ENCODE data around the gene BBLN. TPM values are rescaled to one million over a fixed set of nuclear protein-coding genes. Genes with fewer than 3 reads are reported as not detected.
"Not testable (repeated sequence)": the region's sequence is repeated elsewhere in the genome, so short reads cannot be mapped to it uniquely, and the experiment has no call there.

The BBLN gene
- polyA plus RNA-seq, 1 donor, result 31.8 TPM

DNA sequence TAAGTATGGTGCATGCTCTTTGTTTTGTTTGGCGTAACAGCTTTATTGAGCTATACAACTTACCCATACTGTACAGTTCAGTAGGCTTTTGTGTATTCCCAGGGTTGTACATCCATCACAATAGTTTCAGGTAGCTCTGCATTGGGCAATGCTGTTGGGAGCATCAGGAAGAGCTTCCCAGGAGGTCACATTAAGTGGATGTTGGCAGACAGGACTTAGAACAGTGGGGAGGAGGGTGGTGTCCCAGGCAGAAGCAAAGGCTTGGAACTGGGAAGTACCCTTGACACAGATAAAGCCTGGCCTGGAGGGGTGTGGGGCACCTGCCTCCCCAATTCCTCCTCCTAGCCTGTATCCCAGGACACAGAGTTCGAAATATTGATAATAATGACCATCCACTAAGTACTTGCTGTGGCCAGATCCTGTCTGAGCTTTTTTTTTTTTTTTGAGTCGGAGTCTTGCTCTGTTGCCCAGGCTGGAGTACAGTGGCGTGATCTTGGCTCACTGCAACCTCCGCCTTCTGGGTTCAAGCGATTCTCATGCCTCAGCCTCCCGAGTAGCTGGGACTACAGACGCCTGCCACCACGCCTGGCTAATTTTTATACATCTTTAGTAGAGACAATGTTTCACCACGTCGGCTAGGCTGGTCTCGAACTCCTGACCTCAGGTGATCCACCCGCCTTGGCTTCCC, 1.3 kb downstream of the BBLN start:
- no peak for DNase-seq

GRCh38 chr9:128162215-128163026, 2.4 kb downstream of the BBLN start:
- DNase-seq, result no peak

DNA sequence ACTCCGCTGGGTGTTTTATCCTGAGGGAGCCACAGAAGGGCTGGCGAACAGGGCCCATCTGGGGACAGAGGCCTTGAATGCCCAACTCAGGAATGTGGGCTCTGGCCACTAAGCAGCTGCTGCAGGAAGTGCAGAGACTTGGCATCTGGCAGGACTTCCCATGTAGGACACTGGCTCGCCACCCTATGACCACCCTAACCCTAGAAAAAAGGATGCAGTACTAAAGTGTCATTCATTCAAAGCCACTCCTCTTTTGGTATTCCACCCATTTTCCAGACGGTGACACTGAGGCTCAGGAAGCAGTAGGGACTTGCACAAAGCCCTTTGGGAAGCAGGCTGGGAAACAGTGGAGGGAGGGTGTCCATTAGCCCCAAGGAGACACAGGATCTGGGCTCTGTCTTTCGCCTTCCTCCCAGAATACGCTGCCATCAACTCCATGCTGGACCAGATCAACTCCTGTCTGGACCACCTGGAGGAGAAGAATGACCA, 3.0 kb downstream of the BBLN start:
- DNase-seq, result no peak

- DNase-seq, result no peak
Observed at GRCh38 chr9:128163523-128164306, 3.6 kb downstream of the BBLN start.

- DNase-seq, result no peak
Observed at GRCh38 chr9:128164307-128164885, 4.3 kb downstream of the BBLN start.

DNA sequence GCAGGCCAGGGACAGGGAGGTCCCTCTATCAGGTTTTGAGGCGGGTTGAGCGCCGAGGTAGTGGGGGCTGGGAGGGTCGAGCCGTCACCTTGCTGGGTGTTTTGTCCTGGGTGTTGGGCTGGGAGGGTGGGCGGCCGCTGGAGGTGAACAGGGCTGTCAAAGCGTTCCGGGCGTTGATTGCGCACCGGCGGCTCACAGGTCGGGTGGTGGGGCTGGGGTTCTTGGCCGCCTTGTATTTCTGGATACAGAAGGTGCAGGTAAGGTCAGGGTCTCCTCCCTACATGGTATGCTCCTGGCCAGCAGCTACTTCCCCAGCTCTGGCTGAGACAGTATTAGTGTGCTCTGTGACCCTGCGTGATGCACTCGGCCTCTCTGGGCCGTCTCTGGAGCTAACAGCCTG, 6.1 kb downstream of the BBLN start:
- no peak for DNase-seq

- no peak for DNase-seq
Observed at GRCh38 chr9:128167209-128167608, 7.1 kb downstream of the BBLN start.

GRCh38 chr9:128168731-128169308, 8.8 kb downstream of the BBLN start:
- no peak for DNase-seq

GRCh38 chr9:128169492-128169891, 9.4 kb downstream of the BBLN start:
- no peak for DNase-seq

DNA sequence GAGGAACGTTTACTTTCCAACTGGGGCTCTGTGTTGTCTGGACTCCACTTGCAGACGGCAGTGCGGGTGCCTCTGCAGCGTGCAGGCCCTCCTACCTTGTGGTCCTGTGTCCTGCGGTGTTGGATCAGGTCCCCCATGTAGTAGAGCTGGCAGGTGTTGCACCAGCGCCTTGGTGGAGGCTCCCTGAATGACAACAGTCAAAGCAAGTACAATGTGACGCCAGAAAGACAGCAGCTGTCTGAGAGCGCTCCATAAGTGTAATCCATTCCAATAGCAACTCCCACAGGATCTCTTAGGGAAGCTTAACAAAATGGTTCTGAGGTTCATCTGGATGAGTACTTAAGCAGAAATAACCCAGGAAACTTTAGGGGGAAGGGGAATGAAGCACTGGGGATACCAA, 9.9 kb downstream of the BBLN start:
- DNase-seq, result no peak

DNA sequence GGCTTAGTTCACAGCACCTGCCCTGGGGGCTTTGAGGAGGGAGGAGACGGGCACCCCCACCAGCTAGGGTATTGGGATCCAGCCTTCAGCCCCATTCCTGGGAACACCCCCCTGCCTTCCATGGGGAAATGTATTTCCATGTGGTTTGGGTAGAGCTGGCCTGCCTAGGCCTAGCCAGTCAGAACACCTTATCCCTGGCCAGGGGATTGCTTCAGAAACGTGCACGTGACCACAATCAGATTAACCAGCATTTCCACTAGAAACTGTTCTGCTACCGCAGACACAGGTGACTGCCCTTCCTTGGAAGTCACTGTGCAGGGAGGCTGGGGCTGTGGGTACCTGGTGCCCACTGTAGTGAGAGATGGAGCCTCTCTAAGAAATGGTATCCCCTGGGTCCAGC, 14.0 kb downstream of the BBLN start:
- no peak for DNase-seq

DNA sequence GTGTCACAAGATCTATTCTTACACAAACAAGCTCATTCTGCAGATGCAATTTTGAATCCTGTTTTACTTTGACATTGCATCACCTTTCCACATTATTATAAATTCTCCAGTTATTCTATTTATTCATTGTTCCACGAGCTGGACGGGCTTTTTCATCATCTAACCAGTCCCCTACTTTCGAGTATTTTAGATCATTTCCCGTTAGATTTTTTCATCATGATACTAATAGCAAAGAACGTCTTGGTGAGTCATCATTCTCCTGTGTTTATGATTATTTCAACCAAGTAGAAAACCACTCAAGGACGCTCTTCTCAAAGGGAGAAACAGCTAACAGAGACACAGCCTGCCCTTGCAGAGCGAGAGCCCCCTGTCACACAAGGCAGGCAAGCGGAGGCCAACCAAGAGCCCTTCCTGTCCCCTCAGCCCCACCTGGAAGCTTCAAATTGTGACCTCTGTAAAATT, 15.1 kb downstream of the BBLN start:
- DNase-seq, result no peak

DNA sequence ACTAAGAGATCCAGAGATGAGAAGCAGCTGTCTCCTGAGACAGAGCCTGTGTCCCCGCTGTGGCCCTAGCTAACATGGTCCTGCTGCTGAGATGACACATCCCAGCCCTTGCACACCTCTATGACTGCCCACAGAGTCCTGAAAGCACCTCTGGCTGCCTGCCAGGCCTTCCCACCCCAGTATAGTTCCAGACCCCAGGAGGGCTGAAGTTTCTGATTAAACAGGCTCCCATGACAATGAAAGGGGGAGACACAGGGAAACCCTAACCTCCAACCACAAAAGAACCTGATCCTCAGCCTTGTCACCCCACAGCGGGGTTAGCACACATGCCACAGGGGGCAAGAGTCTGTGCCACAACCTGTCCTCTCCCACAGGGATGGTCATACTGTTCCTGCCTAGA, 15.7 kb downstream of the BBLN start:
- DNase-seq, result no peak

- no peak for DNase-seq
Observed at GRCh38 chr9:128178806-128179431, 18.9 kb downstream of the BBLN start.

- DNase-seq, result no peak
Observed at GRCh38 chr9:128180001-128180400, 19.9 kb downstream of the BBLN start.

DNA sequence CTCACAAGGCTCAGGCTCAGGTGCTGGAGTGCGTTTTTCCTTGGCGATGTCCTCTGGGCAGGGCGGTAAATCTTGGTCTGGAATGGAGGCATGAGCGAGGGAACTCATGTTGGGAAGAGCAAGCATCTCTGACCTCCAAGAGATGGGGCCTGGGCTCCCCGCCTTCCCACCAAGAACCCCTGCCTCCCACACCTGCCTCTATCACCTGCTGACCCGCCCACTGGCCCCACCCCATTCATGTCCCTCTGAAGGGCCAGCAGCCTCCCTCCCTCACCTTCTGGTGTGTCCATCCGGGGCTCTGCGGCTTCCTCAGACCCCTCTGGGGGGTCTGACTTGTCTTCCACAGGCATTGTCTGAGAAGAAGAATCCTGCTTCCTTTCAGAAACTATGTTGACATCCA, 20.4 kb downstream of the BBLN start:
- DNase-seq, result no peak

GRCh38 chr9:128181480-128181879, 21.4 kb downstream of the BBLN start:
- not testable (repeated sequence) for DNase-seq

GRCh38 chr9:128182893-128183588, 23.0 kb downstream of the BBLN start:
- DNase-seq, result no peak

DNA sequence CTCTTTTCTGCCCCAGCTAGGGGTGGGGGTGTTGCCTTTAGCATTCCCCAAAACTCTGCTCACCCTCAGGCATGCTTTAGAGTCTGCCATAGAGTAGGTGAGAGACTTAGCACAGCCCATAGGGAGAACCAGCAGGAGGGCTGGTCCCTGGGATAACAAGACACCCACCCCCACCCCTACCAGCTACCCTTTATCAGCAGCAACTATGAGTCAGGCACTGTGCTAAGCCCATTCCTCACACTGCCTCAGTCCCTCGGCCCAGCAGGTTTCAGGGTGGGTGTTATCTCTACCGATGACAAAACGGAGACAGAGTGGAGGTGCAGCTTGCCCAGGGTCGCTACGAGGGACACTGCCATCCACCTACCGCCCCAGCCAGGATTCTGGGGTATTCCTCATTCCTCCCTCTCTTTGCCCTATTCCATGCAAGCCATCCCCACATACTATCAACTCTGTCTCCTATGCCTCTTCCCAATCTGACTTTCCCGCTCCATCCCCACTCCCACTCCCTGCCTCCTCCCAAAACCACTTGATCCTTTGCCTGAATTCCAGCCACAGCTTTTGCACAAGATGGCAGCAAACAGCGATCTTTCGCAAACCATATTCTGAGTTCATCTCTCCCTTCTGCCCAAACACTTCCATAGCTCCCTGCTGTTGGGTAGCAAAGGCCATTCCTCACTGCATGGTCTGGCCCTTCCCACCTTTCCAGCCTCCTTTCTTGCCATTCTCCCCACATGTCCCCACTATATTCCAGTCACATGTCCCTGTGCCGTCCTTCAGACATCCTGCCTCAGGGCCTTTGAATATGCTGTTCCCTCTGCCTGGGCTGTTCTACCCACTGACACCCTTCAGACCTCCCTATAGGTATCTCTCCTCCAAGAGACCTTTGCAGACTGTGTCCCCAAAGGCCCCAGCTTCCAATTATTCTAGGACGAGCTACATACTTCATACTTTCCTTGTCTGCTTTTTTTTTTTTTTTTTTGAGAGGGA, 26.2 kb downstream of the BBLN start:
- DNase-seq, result no peak

Measured in left kidney (tissue), 2 donors.